ENCODE results near the gene ACOT9. TPM values are rescaled to one million over a fixed set of nuclear protein-coding genes. Genes with fewer than 3 reads are reported as not detected.
A peak's percentile ranks its signal among the peaks of the same experiment; 100 is the strongest.

Gene ACOT9
- total and polyA plus RNA-seq, 9 donors, result 23.0 to 43.3 (median 28.3) TPM

DNA sequence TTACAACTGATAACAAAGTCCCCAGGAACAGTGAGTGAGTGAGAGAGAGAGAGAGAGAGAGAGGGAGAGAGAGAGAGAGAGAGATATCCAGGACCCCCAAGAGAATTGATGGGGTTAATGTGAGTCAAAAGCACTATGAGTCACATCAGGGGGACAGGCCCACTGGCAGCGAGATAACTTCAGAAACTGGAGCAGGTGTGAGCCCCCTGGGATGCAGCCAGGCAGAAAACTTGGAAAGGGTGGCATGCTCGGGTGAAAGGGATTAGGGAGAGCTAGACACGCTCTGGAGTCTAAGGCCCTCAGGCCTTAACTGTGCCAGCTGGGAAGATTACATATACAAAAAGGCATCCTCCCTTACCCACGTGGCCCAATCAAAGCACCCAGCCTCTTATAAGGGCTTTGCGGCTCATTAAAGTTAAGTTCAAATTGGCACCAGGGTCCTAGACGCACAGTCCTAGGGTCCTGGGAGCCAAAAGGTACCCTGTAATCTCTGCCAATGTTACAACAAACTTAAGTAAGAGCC lies 841 bp downstream of the ACOT9 start:
- H3K9me3 ChIP-seq, result no peaks in the 10 kb centered on the region
- H3K4me1 ChIP-seq (ENCODE audit: insufficient read depth), result no peaks in the 10 kb centered on the region
- H3K27me3 ChIP-seq, result no peaks in the 10 kb centered on the region
- no peaks in the 10 kb centered on the region for H3K36me3 ChIP-seq
- peak overlapping the region; percentile 66 for H3K4me3 ChIP-seq
- intact Hi-C loops (cut with DNase I), result no loop called here
- peak; percentile 13 to 50 (median 38) for DNase-seq
- WGBS, 3 donors, result 24 to 39% (median 29%) methylated on average over 6 of the region's 6 CpGs
- TF ChIP-seq, protein P1, sequence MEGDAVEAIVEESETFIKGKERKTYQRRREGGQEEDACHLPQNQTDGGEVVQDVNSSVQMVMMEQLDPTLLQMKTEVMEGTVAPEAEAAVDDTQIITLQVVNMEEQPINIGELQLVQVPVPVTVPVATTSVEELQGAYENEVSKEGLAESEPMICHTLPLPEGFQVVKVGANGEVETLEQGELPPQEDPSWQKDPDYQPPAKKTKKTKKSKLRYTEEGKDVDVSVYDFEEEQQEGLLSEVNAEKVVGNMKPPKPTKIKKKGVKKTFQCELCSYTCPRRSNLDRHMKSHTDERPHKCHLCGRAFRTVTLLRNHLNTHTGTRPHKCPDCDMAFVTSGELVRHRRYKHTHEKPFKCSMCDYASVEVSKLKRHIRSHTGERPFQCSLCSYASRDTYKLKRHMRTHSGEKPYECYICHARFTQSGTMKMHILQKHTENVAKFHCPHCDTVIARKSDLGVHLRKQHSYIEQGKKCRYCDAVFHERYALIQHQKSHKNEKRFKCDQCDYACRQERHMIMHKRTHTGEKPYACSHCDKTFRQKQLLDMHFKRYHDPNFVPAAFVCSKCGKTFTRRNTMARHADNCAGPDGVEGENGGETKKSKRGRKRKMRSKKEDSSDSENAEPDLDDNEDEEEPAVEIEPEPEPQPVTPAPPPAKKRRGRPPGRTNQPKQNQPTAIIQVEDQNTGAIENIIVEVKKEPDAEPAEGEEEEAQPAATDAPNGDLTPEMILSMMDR (IDR thresholded peaks at IDR 0.05), result no peak
- TF ChIP-seq POLR2A (IDR thresholded peaks at IDR 0.05) (peak; percentile 13), EP300 (IDR thresholded peaks at IDR 0.05) (no peak)
- peak overlapping the region; percentile 32 to 86 for H3K27ac ChIP-seq

DNA sequence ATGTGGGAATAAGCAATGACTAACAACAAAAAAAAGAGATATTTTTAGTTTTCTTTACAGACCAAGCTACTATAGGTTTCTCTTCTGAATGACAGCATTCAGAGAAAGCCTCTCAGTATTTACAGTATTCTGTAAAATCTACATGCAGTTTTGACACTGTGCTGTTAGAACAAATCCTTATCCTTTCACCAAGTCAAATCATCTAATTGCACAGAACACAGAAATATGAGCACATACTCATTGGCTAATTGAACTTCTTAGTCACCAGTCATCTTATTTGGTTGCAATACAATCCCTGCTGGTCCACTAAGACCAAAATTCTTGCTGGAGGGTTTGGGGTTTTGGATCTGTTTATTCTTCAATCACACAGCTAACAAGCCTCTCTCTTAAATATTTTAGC lies 5.7 kb downstream of the ACOT9 start:
- Histone ChIP-seq H3K9me3 (no peaks in the 10 kb centered on the region), H3K4me3 (no peak overlapping the region), H3K4me1 (ENCODE audit: insufficient read depth) (no peaks in the 10 kb centered on the region), H3K36me3 (no peaks in the 10 kb centered on the region), H3K27me3 (no peaks in the 10 kb centered on the region), H3K27ac (no peak overlapping the region)
- intact Hi-C loops (cut with DNase I), result no loop called here
- no peak for DNase-seq
- no peak for TF ChIP-seq EP300 (IDR thresholded peaks at IDR 0.05)
- TF ChIP-seq, protein P1 (IDR thresholded peaks at IDR 0.05), result no peak
- no peak for TF ChIP-seq POLR2A (IDR thresholded peaks at IDR 0.05)

DNA sequence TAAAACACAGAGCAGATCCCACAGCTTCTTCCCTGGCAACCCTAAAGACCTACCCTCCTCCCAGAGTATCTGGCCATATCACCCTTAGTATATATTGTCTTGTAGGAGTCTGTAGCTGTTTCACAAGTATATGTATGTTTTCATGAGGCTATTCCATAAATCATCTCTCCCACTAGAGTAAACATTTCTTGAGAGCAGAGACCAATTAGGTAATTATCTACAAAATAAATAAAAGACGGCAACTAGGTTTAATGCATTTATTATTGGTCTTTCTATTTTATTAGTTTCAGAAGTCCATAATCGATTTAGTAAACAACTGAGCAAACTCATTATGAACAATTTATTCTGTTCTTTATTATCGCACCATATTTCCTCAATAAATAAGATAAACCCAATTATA lies 7.0 kb downstream of the ACOT9 start:
- no peak for DNase-seq
- Histone ChIP-seq H3K27me3 (no peaks in the 10 kb centered on the region), H3K36me3 (no peaks in the 10 kb centered on the region), H3K4me1 (ENCODE audit: insufficient read depth) (no peaks in the 10 kb centered on the region), H3K9me3 (no peaks in the 10 kb centered on the region), H3K27ac (no peak overlapping the region), H3K4me3 (no peak overlapping the region)
- WGBS, 3 donors, result 46 to 62% (median 56%) methylated on average over 3 of the region's 3 CpGs
- TF ChIP-seq POLR2A (IDR thresholded peaks at IDR 0.05) (no peak), EP300 (IDR thresholded peaks at IDR 0.05) (no peak)
- TF ChIP-seq, protein P1 (IDR thresholded peaks at IDR 0.05), result no peak
- intact Hi-C loops (cut with DNase I), result no loop called here

DNA sequence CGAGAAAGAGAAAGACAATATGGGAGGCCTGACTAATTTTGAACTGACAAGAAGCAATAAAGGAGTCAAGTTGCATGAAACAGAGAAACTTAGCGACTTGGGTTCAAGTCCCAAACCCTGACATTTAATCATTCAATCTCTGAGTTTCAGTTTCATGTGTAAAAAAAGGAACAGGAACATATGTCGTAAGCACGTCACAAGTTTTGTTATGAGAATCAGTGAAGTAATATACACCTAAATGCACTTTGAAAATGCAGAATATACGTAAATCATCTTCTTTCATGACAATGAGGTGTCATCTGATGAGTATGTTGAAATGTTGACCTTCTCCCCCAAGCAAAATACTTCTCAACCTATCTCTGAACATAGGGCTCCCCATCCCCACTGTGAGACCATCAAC lies 10.4 kb downstream of the ACOT9 start:
- DNase-seq, result no peak
- no peaks in the 10 kb centered on the region for H3K36me3 ChIP-seq
- TF ChIP-seq, protein P1 (IDR thresholded peaks at IDR 0.05), result no peak
- TF ChIP-seq POLR2A (IDR thresholded peaks at IDR 0.05) (no peak), EP300 (IDR thresholded peaks at IDR 0.05) (no peak)
- H3K27ac ChIP-seq, result no peak overlapping the region
- no peaks in the 10 kb centered on the region for H3K9me3 ChIP-seq
- intact Hi-C loops (cut with DNase I), result no loop called here
- H3K27me3 ChIP-seq, result no peaks in the 10 kb centered on the region
- 57 to 68% (median 61%) methylated on average over 5 of the region's 5 CpGs for WGBS, 3 donors
- H3K4me1 ChIP-seq (ENCODE audit: insufficient read depth), result no peaks in the 10 kb centered on the region
- H3K4me3 ChIP-seq, result no peak overlapping the region

Data from ovary (tissue), 9 donors.